Measurements from ENCODE around the gene HAS3.

DNA sequence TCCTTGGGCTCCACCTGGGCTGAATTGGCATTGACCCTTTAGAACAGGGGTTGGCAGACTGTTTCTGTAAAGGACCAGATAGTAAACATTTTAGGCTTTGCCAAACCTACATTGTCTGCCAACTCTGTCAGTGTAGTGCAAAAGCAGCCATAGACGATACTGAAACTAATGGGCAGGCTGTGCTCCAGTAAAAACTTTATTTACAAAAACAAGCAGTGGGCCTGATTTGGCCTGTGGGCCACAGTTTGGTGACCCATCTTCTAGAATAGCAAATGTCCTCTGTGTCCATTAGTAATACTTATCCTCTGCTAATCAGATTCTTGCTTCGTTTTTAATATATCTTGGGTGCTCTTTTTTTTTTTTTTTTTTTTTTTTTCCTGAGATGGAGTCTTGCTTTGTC is 33.2 kb downstream of the HAS3 start:
- TF ChIP-seq HMGA2 (CRISPR knock-in tag; IDR thresholded peaks at IDR 0.05) (no peak), ZNF281 (CRISPR knock-in tag; IDR thresholded peaks at IDR 0.05) (no peak), ZNF121 (CRISPR knock-in tag; IDR thresholded peaks at IDR 0.05) (no peak)
- TF ChIP-seq, protein P1, sequence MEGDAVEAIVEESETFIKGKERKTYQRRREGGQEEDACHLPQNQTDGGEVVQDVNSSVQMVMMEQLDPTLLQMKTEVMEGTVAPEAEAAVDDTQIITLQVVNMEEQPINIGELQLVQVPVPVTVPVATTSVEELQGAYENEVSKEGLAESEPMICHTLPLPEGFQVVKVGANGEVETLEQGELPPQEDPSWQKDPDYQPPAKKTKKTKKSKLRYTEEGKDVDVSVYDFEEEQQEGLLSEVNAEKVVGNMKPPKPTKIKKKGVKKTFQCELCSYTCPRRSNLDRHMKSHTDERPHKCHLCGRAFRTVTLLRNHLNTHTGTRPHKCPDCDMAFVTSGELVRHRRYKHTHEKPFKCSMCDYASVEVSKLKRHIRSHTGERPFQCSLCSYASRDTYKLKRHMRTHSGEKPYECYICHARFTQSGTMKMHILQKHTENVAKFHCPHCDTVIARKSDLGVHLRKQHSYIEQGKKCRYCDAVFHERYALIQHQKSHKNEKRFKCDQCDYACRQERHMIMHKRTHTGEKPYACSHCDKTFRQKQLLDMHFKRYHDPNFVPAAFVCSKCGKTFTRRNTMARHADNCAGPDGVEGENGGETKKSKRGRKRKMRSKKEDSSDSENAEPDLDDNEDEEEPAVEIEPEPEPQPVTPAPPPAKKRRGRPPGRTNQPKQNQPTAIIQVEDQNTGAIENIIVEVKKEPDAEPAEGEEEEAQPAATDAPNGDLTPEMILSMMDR (IDR thresholded peaks at IDR 0.05), result no peak
- TF ChIP-seq, protein P2, sequence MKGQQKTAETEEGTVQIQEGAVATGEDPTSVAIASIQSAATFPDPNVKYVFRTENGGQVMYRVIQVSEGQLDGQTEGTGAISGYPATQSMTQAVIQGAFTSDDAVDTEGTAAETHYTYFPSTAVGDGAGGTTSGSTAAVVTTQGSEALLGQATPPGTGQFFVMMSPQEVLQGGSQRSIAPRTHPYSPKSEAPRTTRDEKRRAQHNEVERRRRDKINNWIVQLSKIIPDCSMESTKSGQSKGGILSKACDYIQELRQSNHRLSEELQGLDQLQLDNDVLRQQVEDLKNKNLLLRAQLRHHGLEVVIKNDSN (CRISPR knock-in tag; IDR thresholded peaks at IDR 0.05), result no peak
- TF ChIP-seq, protein P3, sequence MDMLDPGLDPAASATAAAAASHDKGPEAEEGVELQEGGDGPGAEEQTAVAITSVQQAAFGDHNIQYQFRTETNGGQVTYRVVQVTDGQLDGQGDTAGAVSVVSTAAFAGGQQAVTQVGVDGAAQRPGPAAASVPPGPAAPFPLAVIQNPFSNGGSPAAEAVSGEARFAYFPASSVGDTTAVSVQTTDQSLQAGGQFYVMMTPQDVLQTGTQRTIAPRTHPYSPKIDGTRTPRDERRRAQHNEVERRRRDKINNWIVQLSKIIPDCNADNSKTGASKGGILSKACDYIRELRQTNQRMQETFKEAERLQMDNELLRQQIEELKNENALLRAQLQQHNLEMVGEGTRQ (CRISPR knock-in tag; IDR thresholded peaks at IDR 0.05), result no peak
- TF ChIP-seq, protein P4, sequence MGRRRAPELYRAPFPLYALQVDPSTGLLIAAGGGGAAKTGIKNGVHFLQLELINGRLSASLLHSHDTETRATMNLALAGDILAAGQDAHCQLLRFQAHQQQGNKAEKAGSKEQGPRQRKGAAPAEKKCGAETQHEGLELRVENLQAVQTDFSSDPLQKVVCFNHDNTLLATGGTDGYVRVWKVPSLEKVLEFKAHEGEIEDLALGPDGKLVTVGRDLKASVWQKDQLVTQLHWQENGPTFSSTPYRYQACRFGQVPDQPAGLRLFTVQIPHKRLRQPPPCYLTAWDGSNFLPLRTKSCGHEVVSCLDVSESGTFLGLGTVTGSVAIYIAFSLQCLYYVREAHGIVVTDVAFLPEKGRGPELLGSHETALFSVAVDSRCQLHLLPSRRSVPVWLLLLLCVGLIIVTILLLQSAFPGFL (CRISPR knock-in tag; IDR thresholded peaks at IDR 0.05; ENCODE audit: borderline replicate concordance), result no peak
